ENCODE data around the gene CD6.

CD6 gene

GRCh38 chr11:60971520-60971919 lies at the start of gene CD6:
Gene CD6, plus strand, starts transcription at chr11:60971680. Its CDS starts 186 bp downstream, at chr11:60971866.
- FAIRE-seq (no peak), DNase-seq (ENCODE audit: low spot score) (no peak)

- no peak for FAIRE-seq
- DNase-seq (ENCODE audit: low spot score): no peak
These were observed 49.6 kb upstream of the CD6 start for GRCh38 chr11:60921777-60922335.

GRCh38 chr11:60922906-60923305 lies 48.6 kb upstream of the CD6 start:
- DNase-seq (ENCODE audit: low spot score): no peak
- no peak for FAIRE-seq

GRCh38 chr11:60923326-60923725 lies 48.2 kb upstream of the CD6 start:
- FAIRE-seq (no peak), DNase-seq (ENCODE audit: low spot score) (no peak)

GRCh38 chr11:60923800-60924109 lies 47.7 kb upstream of the CD6 start:
- DNase-seq (ENCODE audit: low spot score): no peak
- FAIRE-seq: no peak

- DNase-seq (ENCODE audit: low spot score) (peak; percentile 51), FAIRE-seq (no peak)
These were observed 47.2 kb upstream of the CD6 start, which contains the start of gene TMEM132A for GRCh38 chr11:60924110-60924905. Gene TMEM132A, plus strand, starts transcription at chr11:60924460. Its CDS starts 174 bp downstream, at chr11:60924634.

- FAIRE-seq (no peak), DNase-seq (ENCODE audit: low spot score) (no peak)
These were observed 46.3 kb upstream of the CD6 start for GRCh38 chr11:60924906-60925853.

GRCh38 chr11:60925868-60926267 lies 45.6 kb upstream of the CD6 start:
- FAIRE-seq: peak; percentile 63
- peak; percentile 79 for DNase-seq (ENCODE audit: low spot score)

- no peak for DNase-seq (ENCODE audit: low spot score)
- FAIRE-seq: no peak
These were observed 45.0 kb upstream of the CD6 start for GRCh38 chr11:60926500-60926899.

GRCh38 chr11:60927061-60927592 lies 44.4 kb upstream of the CD6 start:
- no peak for FAIRE-seq
- DNase-seq (ENCODE audit: low spot score): no peak

- no peak for FAIRE-seq
- no peak for DNase-seq (ENCODE audit: low spot score)
These were observed 43.9 kb upstream of the CD6 start for GRCh38 chr11:60927600-60927999.

- DNase-seq (ENCODE audit: low spot score) (no peak), FAIRE-seq (no peak)
These were observed 42.9 kb upstream of the CD6 start for GRCh38 chr11:60928563-60929001.

GRCh38 chr11:60929764-60930163 lies 41.7 kb upstream of the CD6 start:
- DNase-seq (ENCODE audit: low spot score) (no peak), FAIRE-seq (no peak)

- DNase-seq (ENCODE audit: low spot score) (no peak), FAIRE-seq (no peak)
These were observed 41.1 kb upstream of the CD6 start for GRCh38 chr11:60930394-60930793.

- no peak for FAIRE-seq
- DNase-seq (ENCODE audit: low spot score): no peak
These were observed 39.6 kb upstream of the CD6 start for GRCh38 chr11:60931917-60932316.

- FAIRE-seq (no peak), DNase-seq (ENCODE audit: low spot score) (no peak)
These were observed 38.7 kb upstream of the CD6 start for GRCh38 chr11:60932605-60933356.

GRCh38 chr11:60933416-60934123 lies 37.9 kb upstream of the CD6 start:
- no peak for FAIRE-seq
- no peak for DNase-seq (ENCODE audit: low spot score)

GRCh38 chr11:60934124-60934789 lies 37.2 kb upstream of the CD6 start:
- FAIRE-seq: no peak

GRCh38 chr11:60934790-60935605 lies 36.5 kb upstream of the CD6 start:
- no peak for DNase-seq (ENCODE audit: low spot score)
- no peak for FAIRE-seq

More at GRCh38 chr11:60934124-60934789, 37.2 kb upstream of the CD6 start:
- DNase-seq (ENCODE audit: low spot score): no peak
